ENCODE results near the gene EEPD1.

The EEPD1 gene

DNA sequence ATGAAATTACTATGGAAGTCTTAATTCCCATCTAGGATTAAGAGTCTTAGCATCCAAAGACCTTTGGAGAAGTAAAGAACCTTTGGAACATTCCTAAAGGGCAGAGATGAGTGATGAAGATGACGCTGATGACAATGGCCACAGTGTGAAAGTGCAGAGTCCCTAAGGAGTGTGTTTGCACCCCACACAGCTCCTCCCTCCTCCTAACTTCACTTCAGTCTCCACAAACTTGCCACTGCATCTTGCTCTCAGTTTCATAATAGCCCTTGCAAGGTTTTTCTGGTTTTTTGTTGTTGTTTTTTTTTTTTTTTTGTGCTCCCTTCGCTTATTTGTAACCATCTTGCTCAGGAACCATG lies 119.1 kb downstream of the EEPD1 start:
- FAIRE-seq (no peak), DNase-seq (ENCODE audit: insufficient read length, low spot score) (no peak)
- TF ChIP-seq PAX5 (IDR thresholded peaks at IDR 0.05; ENCODE audit: insufficient read depth, low read length, severe bottlenecking) (no peak), POLR2AphosphoS5 (IDR thresholded peaks at IDR 0.05; ENCODE audit: low read depth, low read length) (no peak), POLR2A (IDR thresholded peaks at IDR 0.05; ENCODE audit: low read depth, low read length) (no peak), SPI1 (IDR thresholded peaks at IDR 0.05; ENCODE audit: low read depth, low read length) (no peak), POU2F2 (IDR thresholded peaks at IDR 0.05; ENCODE audit: low read depth, low read length) (no peak), TAF1 (IDR thresholded peaks at IDR 0.05; ENCODE audit: low read depth, low read length) (no peak)

DNA sequence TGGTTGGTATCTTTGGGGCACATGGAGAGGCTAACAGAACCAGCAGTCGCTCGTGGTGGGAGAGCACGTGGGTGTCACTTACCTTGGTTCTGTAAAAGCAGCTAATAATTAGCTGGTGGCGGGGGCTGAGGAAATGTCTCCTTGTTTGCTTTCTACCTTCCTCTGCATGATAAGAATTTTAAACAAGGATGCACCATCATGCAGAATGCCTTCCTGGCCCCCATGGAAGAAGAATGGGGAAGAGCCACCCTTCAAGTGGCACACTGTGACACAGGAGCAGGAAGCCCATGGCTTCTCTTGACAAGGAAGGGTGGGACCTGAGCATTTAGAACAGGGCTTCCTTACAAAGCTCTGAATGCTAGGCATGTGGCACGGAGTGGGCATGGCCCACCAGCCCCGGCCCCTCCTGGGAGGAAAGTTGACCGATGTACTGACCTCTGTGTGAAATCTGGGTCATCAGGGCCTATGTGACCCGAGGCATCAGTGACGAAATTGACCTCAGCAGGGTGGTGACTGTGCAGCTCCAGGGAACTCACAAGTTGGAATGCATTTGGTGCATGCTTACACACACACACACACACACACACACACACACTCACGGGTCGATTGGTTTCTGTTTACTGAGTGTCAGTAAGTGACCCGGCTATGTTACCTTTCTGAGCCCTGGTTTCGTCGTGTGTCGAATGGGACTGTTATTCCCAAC lies 119.7 kb downstream of the EEPD1 start:
- FAIRE-seq (no peak), DNase-seq (ENCODE audit: insufficient read length, low spot score) (no peak)
- TF ChIP-seq SPI1 (IDR thresholded peaks at IDR 0.05; ENCODE audit: low read depth, low read length) (no peak), PAX5 (IDR thresholded peaks at IDR 0.05; ENCODE audit: insufficient read depth, low read length, severe bottlenecking) (no peak), POLR2A (IDR thresholded peaks at IDR 0.05; ENCODE audit: low read depth, low read length) (no peak), POLR2AphosphoS5 (IDR thresholded peaks at IDR 0.05; ENCODE audit: low read depth, low read length) (no peak), TAF1 (IDR thresholded peaks at IDR 0.05; ENCODE audit: low read depth, low read length) (no peak), POU2F2 (IDR thresholded peaks at IDR 0.05; ENCODE audit: low read depth, low read length) (no peak)

DNA sequence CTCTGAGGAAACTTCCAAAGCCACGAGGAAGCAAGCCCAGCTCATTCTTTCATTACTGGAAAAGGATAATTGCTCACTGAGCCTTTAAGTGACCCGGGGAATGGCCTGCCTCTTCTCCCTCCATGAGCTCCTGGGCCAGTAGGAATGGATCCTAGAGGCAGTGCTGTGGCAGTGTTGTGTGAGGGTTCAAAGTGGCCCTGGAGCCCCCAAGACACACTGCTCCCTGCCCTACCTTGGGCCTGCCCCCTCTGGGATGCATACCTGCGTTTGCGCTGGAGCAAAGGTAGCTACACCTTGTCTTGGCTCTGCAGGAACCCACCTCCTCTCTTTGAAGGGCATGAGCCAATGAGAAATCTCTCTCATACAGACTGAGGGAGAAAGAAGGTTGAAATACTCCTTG lies 120.8 kb downstream of the EEPD1 start:
- no peak for TF ChIP-seq TAF1 (IDR thresholded peaks at IDR 0.05; ENCODE audit: low read depth, low read length)
- TF ChIP-seq SPI1 (IDR thresholded peaks at IDR 0.05; ENCODE audit: low read depth, low read length): no peak
- no peak for TF ChIP-seq POLR2A (IDR thresholded peaks at IDR 0.05; ENCODE audit: low read depth, low read length)
- TF ChIP-seq POLR2AphosphoS5 (IDR thresholded peaks at IDR 0.05; ENCODE audit: low read depth, low read length): no peak
- no peak for TF ChIP-seq POU2F2 (IDR thresholded peaks at IDR 0.05; ENCODE audit: low read depth, low read length)
- FAIRE-seq: no peak
- DNase-seq (ENCODE audit: insufficient read length, low spot score): no peak

DNA sequence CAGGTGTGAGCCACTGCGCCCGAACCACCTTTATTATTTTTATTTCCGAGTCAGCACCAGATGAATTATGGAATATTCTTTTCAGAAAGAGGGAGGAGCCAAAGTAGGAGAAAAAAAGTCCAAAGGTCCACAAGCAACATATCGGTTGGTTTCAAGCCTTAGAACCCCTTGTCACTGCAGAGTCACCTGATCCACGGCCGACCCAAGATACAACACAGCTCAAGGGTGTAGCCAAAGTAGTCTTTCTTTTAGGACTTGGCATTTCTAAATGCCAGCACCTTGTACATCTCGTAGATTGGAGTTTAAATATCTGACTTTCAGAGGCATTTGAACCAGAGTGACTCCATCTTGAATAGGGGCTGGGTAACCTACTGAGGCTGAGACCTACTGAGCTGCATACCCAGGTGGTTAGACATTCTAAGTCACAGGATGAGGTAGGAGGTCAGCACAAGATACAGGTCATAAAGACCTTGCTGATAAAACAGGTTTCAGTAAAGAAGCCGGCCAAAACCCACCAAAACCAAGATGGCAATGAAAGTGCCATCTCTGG lies 122.8 kb downstream of the EEPD1 start:
- TF ChIP-seq POLR2AphosphoS5 (IDR thresholded peaks at IDR 0.05; ENCODE audit: low read depth, low read length): no peak
- TF ChIP-seq PAX5 (IDR thresholded peaks at IDR 0.05; ENCODE audit: insufficient read depth, low read length, severe bottlenecking): no peak
- no peak for TF ChIP-seq POLR2A (IDR thresholded peaks at IDR 0.05; ENCODE audit: low read depth, low read length)
- no peak for TF ChIP-seq POU2F2 (IDR thresholded peaks at IDR 0.05; ENCODE audit: low read depth, low read length)
- no peak for TF ChIP-seq TAF1 (IDR thresholded peaks at IDR 0.05; ENCODE audit: low read depth, low read length)
- TF ChIP-seq SPI1 (IDR thresholded peaks at IDR 0.05; ENCODE audit: low read depth, low read length): no peak
- no peak for DNase-seq (ENCODE audit: insufficient read length, low spot score)
- no peak for FAIRE-seq

DNA sequence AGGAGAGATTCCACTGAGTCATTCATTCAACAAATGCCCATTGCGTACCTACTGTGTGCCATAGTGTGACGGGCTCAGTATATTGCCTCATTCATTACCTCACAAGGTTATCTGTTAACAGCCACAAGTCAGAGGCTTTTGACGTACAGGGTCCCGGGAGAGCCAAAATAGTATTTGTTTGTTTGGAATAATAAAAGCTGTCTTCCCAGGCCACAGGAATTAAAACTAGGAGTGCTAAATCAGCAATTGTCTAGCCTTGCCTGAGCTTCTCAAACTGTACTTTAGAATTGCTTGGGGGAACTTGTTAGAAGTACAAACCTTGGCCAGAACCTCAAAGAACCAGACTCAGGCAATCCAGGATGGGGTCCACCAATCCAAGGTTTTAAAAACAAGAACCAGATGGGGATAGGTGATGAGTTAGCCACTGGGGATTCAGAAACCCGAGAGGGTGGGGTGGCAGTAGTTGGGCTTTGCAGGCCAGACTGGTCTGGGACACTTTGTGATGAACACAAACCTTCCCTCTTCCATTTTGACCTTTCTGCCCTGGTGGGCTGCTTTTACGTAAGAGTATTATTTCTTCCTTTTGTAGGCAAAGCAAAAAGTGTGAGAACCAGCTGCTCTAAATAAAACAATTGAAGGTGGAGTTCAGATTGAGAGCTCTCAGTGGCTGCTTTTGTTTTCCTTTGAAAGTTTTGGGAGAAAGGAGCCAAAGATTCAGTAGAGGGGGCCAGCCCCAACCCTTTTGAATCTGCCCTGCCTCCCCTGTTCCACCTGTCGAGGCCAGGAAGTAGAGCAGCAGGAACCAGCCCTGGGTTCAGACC lies 123.6 kb downstream of the EEPD1 start:
- FAIRE-seq (no peak), DNase-seq (ENCODE audit: insufficient read length, low spot score) (no peak)
- TF ChIP-seq POLR2AphosphoS5 (IDR thresholded peaks at IDR 0.05; ENCODE audit: low read depth, low read length) (no peak), PAX5 (IDR thresholded peaks at IDR 0.05; ENCODE audit: insufficient read depth, low read length, severe bottlenecking) (no peak), TAF1 (IDR thresholded peaks at IDR 0.05; ENCODE audit: low read depth, low read length) (no peak), POU2F2 (IDR thresholded peaks at IDR 0.05; ENCODE audit: low read depth, low read length) (no peak), POLR2A (IDR thresholded peaks at IDR 0.05; ENCODE audit: low read depth, low read length) (no peak), SPI1 (IDR thresholded peaks at IDR 0.05; ENCODE audit: low read depth, low read length) (no peak)

DNA sequence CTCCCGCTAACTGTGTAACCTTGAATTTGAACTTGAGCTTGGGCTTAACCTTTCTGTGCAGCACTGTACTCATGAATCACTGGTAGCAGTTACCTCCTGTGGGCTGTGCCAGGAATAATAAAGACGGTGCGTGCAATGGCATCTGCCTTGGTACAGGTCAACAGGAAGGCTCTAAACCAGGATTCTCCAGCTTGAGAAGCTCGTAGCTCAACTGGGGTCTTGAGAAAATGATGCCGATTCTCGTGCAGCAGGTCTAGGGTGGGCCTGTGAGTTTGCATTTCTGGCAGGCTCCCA lies 124.1 kb downstream of the EEPD1 start:
- no peak for FAIRE-seq
- no peak for DNase-seq (ENCODE audit: insufficient read length, low spot score)

DNA sequence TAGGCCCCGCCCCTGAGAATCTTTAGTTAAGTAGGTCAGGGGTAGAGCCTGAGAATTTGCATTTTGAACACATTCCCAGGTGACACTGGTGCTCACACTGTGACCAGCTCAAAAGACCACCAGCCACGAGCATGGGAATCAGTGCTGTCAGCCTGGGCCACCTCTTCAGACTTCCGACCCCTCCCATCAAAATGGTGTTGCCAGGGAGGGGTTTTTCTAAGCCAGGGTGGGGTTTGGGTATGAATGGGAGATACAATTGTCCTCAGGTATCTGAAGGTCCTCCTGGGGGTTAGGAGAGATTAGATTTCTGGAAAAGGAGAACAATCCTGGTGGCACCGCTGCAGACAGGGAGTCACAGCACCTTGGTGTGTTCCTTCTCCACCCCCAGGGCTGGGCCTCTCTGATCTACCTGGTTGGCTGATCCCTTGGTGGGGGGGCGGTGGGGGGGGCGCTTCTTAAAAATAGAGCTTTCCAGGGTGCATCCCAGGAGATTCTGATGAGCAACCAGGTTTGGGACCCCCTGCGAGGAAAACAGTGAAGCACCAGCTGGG lies 125.1 kb downstream of the EEPD1 start:
- FAIRE-seq: no peak
- TF ChIP-seq POU2F2 (IDR thresholded peaks at IDR 0.05; ENCODE audit: low read depth, low read length) (no peak), TAF1 (IDR thresholded peaks at IDR 0.05; ENCODE audit: low read depth, low read length) (no peak), POLR2A (IDR thresholded peaks at IDR 0.05; ENCODE audit: low read depth, low read length) (no peak), SPI1 (IDR thresholded peaks at IDR 0.05; ENCODE audit: low read depth, low read length) (no peak), POLR2AphosphoS5 (IDR thresholded peaks at IDR 0.05; ENCODE audit: low read depth, low read length) (no peak), PAX5 (IDR thresholded peaks at IDR 0.05; ENCODE audit: insufficient read depth, low read length, severe bottlenecking) (no peak)
- no peak for DNase-seq (ENCODE audit: insufficient read length, low spot score)

More for the DNA sequence above, 124.1 kb downstream of the EEPD1 start:
- no peak for TF ChIP-seq POLR2A (IDR thresholded peaks at IDR 0.05; ENCODE audit: low read depth, low read length)
- TF ChIP-seq POU2F2 (IDR thresholded peaks at IDR 0.05; ENCODE audit: low read depth, low read length): no peak
- TF ChIP-seq SPI1 (IDR thresholded peaks at IDR 0.05; ENCODE audit: low read depth, low read length): no peak
- TF ChIP-seq POLR2AphosphoS5 (IDR thresholded peaks at IDR 0.05; ENCODE audit: low read depth, low read length): no peak
- no peak for TF ChIP-seq TAF1 (IDR thresholded peaks at IDR 0.05; ENCODE audit: low read depth, low read length)
- no peak for TF ChIP-seq PAX5 (IDR thresholded peaks at IDR 0.05; ENCODE audit: insufficient read depth, low read length, severe bottlenecking)

DNA sequence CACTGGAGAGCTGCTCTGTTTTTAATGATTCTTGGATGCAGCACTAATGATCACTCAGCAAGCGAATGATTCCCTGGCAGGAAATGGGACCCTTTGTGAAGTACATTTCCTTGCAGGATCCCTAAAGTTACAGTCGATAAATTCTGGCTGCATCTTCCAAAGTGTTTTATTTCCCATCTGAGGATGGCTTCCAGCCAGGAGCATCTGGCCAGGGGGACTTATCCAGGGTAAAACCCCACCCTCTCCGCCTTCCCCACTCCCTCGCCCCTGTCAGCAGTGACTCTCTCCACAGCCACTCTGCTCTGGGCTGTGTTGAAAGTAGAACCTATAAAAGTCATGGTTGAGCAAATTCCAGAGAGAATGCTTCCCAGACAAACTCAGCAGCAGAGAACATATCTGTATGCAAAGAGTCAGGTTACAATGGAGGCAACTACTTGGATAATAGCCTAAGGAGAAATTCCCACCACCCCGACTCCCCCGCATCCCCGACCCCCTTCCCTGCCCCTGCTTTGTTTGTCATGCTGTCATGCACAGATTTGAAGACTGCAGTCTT lies 125.6 kb downstream of the EEPD1 start:
- no peak for TF ChIP-seq POU2F2 (IDR thresholded peaks at IDR 0.05; ENCODE audit: low read depth, low read length)
- no peak for TF ChIP-seq POLR2A (IDR thresholded peaks at IDR 0.05; ENCODE audit: low read depth, low read length)
- no peak for TF ChIP-seq PAX5 (IDR thresholded peaks at IDR 0.05; ENCODE audit: insufficient read depth, low read length, severe bottlenecking)
- TF ChIP-seq TAF1 (IDR thresholded peaks at IDR 0.05; ENCODE audit: low read depth, low read length): no peak
- no peak for TF ChIP-seq POLR2AphosphoS5 (IDR thresholded peaks at IDR 0.05; ENCODE audit: low read depth, low read length)
- no peak for TF ChIP-seq SPI1 (IDR thresholded peaks at IDR 0.05; ENCODE audit: low read depth, low read length)
- DNase-seq (ENCODE audit: insufficient read length, low spot score): no peak
- FAIRE-seq: no peak
